ENCODE data around the gene SLC26A9.
A peak's percentile ranks its signal among the peaks of the same experiment; 100 is the strongest.

SLC26A9 gene

GRCh38 chr1:205948039-205948438, 4.8 kb upstream of the SLC26A9 start:
- no peak for DNase-seq

GRCh38 chr1:205947024-205947423, 3.8 kb upstream of the SLC26A9 start:
- DNase-seq, result no peak

GRCh38 chr1:205945069-205945468, 1.8 kb upstream of the SLC26A9 start:
- DNase-seq, result no peak

GRCh38 chr1:205944525-205944924, 1.3 kb upstream of the SLC26A9 start:
- DNase-seq, result no peak

GRCh38 chr1:205942631-205943159, 561 bp downstream of the SLC26A9 start:
- DNase-seq, result no peak

GRCh38 chr1:205940710-205941109, 2.5 kb downstream of the SLC26A9 start:
- no peak for DNase-seq

- DNase-seq, result no peak
Measured at GRCh38 chr1:205939690-205940330, 3.4 kb downstream of the SLC26A9 start.

GRCh38 chr1:205938682-205939081, 4.6 kb downstream of the SLC26A9 start:
- no peak for DNase-seq

- DNase-seq, result peak; percentile 91
Measured at GRCh38 chr1:205936846-205937586, 6.2 kb downstream of the SLC26A9 start.

- peak; percentile 91 for DNase-seq
Measured at GRCh38 chr1:205936311-205936710, 6.9 kb downstream of the SLC26A9 start.

GRCh38 chr1:205935869-205936268, 7.4 kb downstream of the SLC26A9 start:
- DNase-seq, result peak; percentile 34

- DNase-seq, result no peak
Measured at GRCh38 chr1:205934788-205935187, 8.5 kb downstream of the SLC26A9 start.

GRCh38 chr1:205933671-205934618, 9.3 kb downstream of the SLC26A9 start:
- DNase-seq, result peak; percentile 57

GRCh38 chr1:205932776-205933175, 10.5 kb downstream of the SLC26A9 start:
- DNase-seq, result no peak

- DNase-seq, result no peak
Measured at GRCh38 chr1:205930799-205931281, 12.4 kb downstream of the SLC26A9 start.

GRCh38 chr1:205930195-205930577, 13.1 kb downstream of the SLC26A9 start:
- no peak for DNase-seq

GRCh38 chr1:205929496-205930194, 13.6 kb downstream of the SLC26A9 start:
- DNase-seq, result no peak

GRCh38 chr1:205928317-205928716, 14.9 kb downstream of the SLC26A9 start:
- no peak for DNase-seq

GRCh38 chr1:205927676-205928075, 15.6 kb downstream of the SLC26A9 start:
- no peak for DNase-seq

- DNase-seq, result no peak
Measured at GRCh38 chr1:205927247-205927646, 16.0 kb downstream of the SLC26A9 start.

- DNase-seq, result no peak
Measured at GRCh38 chr1:205926636-205927035, 16.6 kb downstream of the SLC26A9 start.

- DNase-seq, result no peak
Measured at GRCh38 chr1:205926213-205926612, 17.0 kb downstream of the SLC26A9 start.
